Activated CD8-positive, alpha-beta T cell treated with anti-CD3 and anti-CD28 coated beads for 36 hours (primary cell): ENCODE results near the gene ZNF609. TPM values are rescaled to one million over a fixed set of nuclear protein-coding genes. Genes with fewer than 3 reads are reported as not detected.

ENCODE experiments used
- ATAC-seq: fragments of 200-7000 bp; cut with Tn5 transposase; one replicate; pipeline ENCODE4 v1.10.0; 2021; ENCODE audit warnings: mild to moderate bottlenecking, moderate library complexity
- CTCF ChIA-PET: fragments of 350-600 bp; sonication (Branson Sonifier 250); formaldehyde crosslinking; loops from one replicate; lab custom pipeline; 2021; ENCODE audit warnings: antibody characterized with exemption; lab: Charles Lee
- POLR2A ChIA-PET: fragments of 350-600 bp; sonication (Branson Sonifier 250); formaldehyde crosslinking; loops from one replicate; lab custom pipeline; 2021; ENCODE audit warnings: antibody characterized with exemption; lab: Charles Lee
- DNase-seq: peaks from one replicate; pipeline ENCODE4 v3.0.0-alpha.2; 2020
- H3K27ac Mint-ChIP-seq: one replicate; pipeline ENCODE4 v1.8.0; 2021; ENCODE audit warnings: mild to moderate bottlenecking, mixed read lengths
- H3K27me3 Mint-ChIP-seq: one replicate; pipeline ENCODE4 v1.8.0; 2021; ENCODE audit warnings: mixed read lengths
- H3K36me3 Mint-ChIP-seq: one replicate; pipeline ENCODE4 v1.8.0; 2021; ENCODE audit warnings: low read depth, mixed read lengths
- H3K4me1 Mint-ChIP-seq: one replicate; pipeline ENCODE4 v1.8.0; 2021; ENCODE audit warnings: low read depth, mixed read lengths
- H3K4me3 Mint-ChIP-seq: one replicate; pipeline ENCODE4 v1.8.0; 2021; ENCODE audit warnings: mild to moderate bottlenecking, moderate library complexity, mixed read lengths
- H3K9me3 Mint-ChIP-seq: one replicate; pipeline ENCODE4 v1.8.0; 2021; ENCODE audit warnings: mixed read lengths
- CTCF ChIP-seq: fragments of 200-600 bp; IDR thresholded peaks from one replicate; pipeline ENCODE4 v1.8.0; 2022; ENCODE audit warnings: antibody characterized with exemption, mild to moderate bottlenecking
- intact Hi-C: fragments of 100-400 bp; cut with micrococcal nuclease; formaldehyde crosslinking; loops from one replicate; pipeline ENCODE4 v1.10.0; 2022
- total RNA-seq, 2 experiments: library from RNA; stranded (reverse); gene quantifications; one replicate each; pipeline ENCODE4 v1.2.3, GENCODE V29; 2021

Gene ZNF609
- total RNA-seq, 2 experiments from 2014 or later, result 37.2 to 39.6 TPM

GRCh38 chr15:64444836-64445235, 15.5 kb upstream of the ZNF609 start:
- intact Hi-C loops, result loop anchor here (10.0 kb wide), 1 partner anchor 190 kb away; no protein-coding TSS in a partner anchor
- H3K4me1 Mint-ChIP-seq, result peaks cover 48% of the 10 kb centered on the region
- CTCF ChIA-PET, result interaction anchor here (0.9 to 1.8 kb wide), 3 partner anchors 13 to 209 kb away, joined by 3 to 4 read pairs (median 4); partner anchors contain the start of gene ZNF609
- H3K27ac Mint-ChIP-seq, result peak overlapping the region; percentile 97
- POLR2A ChIA-PET, result interaction anchor here (1.2 to 1.4 kb wide), 3 partner anchors 13 to 16 kb away, joined by 3 to 5 read pairs (median 4); no protein-coding TSS in a partner anchor
- H3K4me3 Mint-ChIP-seq, result peak overlapping the region; percentile 68
- no peak for ATAC-seq
- TF ChIP-seq CTCF, result no peak
- no peaks in the 10 kb centered on the region for H3K9me3 Mint-ChIP-seq
- H3K36me3 Mint-ChIP-seq, result peaks cover 19% of the 10 kb centered on the region
- no peaks in the 10 kb centered on the region for H3K27me3 Mint-ChIP-seq
- no peak for DNase-seq

- Mint-ChIP-seq H3K4me1 (peaks cover 52% of the 10 kb centered on the region), H3K36me3 (peaks cover 15% of the 10 kb centered on the region), H3K27ac (peak overlapping the region; percentile 70), H3K4me3 (no peak overlapping the region), H3K9me3 (no peaks in the 10 kb centered on the region), H3K27me3 (no peaks in the 10 kb centered on the region)
- DNase-seq, result no peak
- intact Hi-C loops, result loop anchor here (10.0 kb wide), 1 partner anchor 187 kb away; no protein-coding TSS in a partner anchor
- ATAC-seq, result no peak
- ChIA-PET CTCF (interaction anchor here (0.9 to 2.2 kb wide), 3 partner anchors 12 to 21 kb away, joined by 3 to 8 read pairs (median 3); partner anchors contain the start of gene ZNF609), POLR2A (interaction anchor here (1.9 kb wide), 1 partner anchor 12 kb away, joined by 6 read pairs; the partner anchor contains the start of gene ZNF609)
- TF ChIP-seq CTCF, result no peak
Measured at GRCh38 chr15:64447536-64448315, 12.7 kb upstream of the ZNF609 start.

GRCh38 chr15:64452988-64453688, 7.2 kb upstream of the ZNF609 start:
- ChIA-PET CTCF (no interaction called here), POLR2A (interaction anchor here (1.1 to 1.5 kb wide), 2 partner anchors 10 to 21 kb away, joined by 3 read pairs; no protein-coding TSS in a partner anchor)
- Mint-ChIP-seq H3K36me3 (peaks cover 5% of the 10 kb centered on the region), H3K4me1 (peaks cover 56% of the 10 kb centered on the region), H3K9me3 (no peaks in the 10 kb centered on the region), H3K27me3 (no peaks in the 10 kb centered on the region), H3K27ac (no peak overlapping the region), H3K4me3 (no peak overlapping the region)
- no peak for TF ChIP-seq CTCF
- no peak for DNase-seq
- ATAC-seq, result no peak
- intact Hi-C loops, result no loop called here

GRCh38 chr15:64453689-64454037, 6.7 kb upstream of the ZNF609 start:
- Mint-ChIP-seq H3K4me1 (peaks cover 54% of the 10 kb centered on the region), H3K27me3 (no peaks in the 10 kb centered on the region), H3K36me3 (peaks cover 1% of the 10 kb centered on the region), H3K4me3 (no peak overlapping the region), H3K9me3 (no peaks in the 10 kb centered on the region), H3K27ac (no peak overlapping the region)
- intact Hi-C loops, result no loop called here
- CTCF ChIA-PET, result no interaction called here
- POLR2A ChIA-PET, result interaction anchor here (1.1 to 1.5 kb wide), 2 partner anchors 10 to 21 kb away, joined by 3 read pairs; no protein-coding TSS in a partner anchor
- ATAC-seq (no peak), DNase-seq (no peak)
- TF ChIP-seq CTCF, result no peak
